ENCODE data around the gene SMIM5.
"Not testable (repeated sequence)": the region's sequence is repeated elsewhere in the genome, so short reads cannot be mapped to it uniquely, and the experiment has no call there.

SMIM5 gene, protein sequence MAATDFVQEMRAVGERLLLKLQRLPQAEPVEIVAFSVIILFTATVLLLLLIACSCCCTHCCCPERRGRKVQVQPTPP

GRCh38 chr17:75632863-75633485, at the start of gene SMIM5:
SMIM5 (plus strand) TSS chr17:75633434; CDS start chr17:75640202, 6,768 bp downstream.
- peak; percentile 63 to 65 for DNase-seq (ENCODE audit: low read depth in 2 of 2)

GRCh38 chr17:75584849-75585175, 48.4 kb upstream of the SMIM5 start:
- DNase-seq (ENCODE audit: low read depth in 2 of 2) = no peak

DNA sequence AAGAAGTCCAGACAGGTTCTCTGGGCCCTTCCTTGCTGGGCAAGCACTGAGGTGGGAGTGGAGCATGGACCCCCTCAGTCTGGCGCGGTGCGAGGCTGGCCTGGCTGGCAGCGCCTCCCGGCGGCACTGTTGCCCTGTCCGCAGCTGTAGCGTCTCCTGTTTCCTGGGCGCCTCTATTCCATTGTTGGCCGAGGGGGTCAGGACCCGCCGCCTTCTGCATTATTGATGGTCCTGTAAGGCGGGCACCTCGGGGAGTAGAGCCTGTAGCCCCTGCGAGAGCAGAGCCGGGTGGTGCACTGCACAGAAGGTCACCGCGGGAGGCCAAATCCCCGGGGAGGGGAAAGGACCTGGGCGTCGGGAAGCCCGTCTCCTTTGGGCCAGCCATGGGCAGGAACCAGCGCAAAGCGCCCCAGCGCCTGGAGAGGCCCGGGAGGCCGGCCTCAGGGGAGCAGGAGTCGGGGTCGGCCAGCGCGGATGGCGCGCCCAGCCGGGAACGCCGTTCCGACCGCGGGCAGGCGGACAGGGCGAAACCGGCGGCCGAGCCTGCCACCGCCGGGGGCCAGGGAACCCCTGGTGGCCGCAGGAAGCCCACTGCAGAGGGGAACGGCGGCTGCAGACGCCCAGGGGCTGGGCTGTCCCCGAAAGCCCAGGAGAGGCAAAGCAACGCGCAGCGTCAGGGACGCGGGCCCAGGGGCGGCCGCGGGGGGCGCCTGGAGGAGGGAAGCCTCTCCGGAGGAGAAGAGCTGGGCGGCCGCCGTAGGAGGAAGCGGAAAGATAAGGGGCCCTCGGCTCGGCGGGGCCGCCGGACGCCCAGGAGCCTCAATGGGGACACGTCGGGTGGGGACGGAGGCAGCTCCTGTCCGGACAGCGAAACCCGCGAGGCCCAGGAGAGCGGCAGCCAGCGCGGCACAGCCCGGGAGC, 45.3 kb upstream of the SMIM5 start, which contains the start of gene MYO15B:
Gene MYO15B (plus strand): TSS at position 126 of the 921 bp plus-strand sequence. CDS start 258 bp downstream, at position 384.
- peak; percentile 40 to 44 for DNase-seq (ENCODE audit: low read depth in 2 of 2)

- DNase-seq (ENCODE audit: low read depth in 2 of 2) = no peak
Measured at GRCh38 chr17:75588596-75589011, 44.6 kb upstream of the SMIM5 start.

GRCh38 chr17:75589012-75589918, 44.0 kb upstream of the SMIM5 start:
- peak; percentile 86 to 90 for DNase-seq (ENCODE audit: low read depth in 2 of 2)

DNA sequence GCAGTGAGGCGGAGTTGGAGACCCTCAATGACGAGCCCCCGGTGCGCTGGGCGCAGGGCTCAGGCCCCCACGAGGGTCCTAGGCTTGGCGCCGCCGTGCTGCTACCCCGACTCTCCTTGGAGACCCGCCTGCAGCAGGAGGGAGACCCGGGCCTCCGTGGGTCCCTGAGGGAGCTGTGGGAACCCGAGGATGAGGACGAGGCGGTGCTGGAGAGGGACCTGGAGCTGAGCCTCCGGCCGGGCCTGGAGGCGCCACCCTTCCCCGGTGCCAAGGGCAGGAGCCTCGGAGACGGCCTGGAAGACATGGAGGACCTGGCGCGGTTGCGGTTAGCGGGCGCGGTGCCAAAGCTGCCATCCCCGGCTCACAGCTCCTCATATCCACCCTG, 43.3 kb upstream of the SMIM5 start:
- DNase-seq (ENCODE audit: low read depth in 2 of 2) = no peak

GRCh38 chr17:75590314-75590761, 42.9 kb upstream of the SMIM5 start:
- DNase-seq (ENCODE audit: low read depth in 2 of 2) = no peak

GRCh38 chr17:75590849-75591721, 42.1 kb upstream of the SMIM5 start:
- DNase-seq (ENCODE audit: low read depth in 2 of 2) = no peak

DNA sequence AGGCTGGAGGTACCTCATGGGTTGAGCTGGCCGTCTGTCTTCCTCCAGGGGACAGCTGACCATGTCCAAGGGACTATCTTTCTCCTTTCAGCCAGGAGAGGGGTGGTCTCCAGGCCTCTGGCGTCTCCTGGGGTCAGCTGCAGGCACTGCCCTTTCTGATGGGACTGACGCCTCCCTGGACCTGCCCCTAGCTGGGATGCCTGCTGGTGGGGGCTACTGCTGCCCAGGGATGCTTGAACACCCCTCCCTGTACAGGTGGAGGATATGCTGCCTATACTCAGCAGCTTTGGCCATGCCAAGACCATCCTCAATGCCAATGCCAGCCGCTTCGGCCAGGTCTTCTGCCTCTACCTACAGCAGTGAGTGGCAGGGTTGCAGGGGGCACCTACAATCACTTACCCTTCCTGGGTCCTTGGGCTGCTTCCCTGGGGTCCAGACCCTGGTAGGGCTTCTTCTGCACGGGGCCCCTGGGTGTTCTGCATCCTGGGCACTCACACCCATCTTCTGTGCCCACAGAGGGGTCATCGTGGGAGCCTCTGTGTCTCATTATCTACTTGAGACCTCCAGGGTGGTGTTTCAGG, 41.4 kb upstream of the SMIM5 start:
- DNase-seq (ENCODE audit: low read depth in 2 of 2) = no peak

- DNase-seq (ENCODE audit: low read depth in 2 of 2) = no peak
Measured at GRCh38 chr17:75592348-75593020, 40.8 kb upstream of the SMIM5 start.

DNA sequence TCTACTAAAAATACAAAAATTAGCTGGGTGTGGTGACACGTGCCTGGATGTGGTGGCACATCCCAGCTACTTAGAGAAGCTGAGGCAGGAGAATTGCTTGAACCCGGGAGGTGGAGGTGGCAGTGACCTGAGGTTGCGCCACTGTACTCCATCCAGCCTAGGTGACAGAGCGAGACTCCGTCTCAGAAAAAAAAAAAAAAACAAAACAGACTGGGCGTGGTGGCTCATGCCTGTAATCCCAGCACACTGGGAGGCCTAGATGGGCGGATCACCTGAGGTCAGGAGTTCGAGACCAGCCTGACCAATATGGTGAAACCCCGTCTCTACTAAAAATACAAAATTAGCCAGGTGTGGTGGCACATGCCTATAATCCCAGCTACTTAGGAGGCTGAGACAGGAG, 39.8 kb upstream of the SMIM5 start:
- DNase-seq (ENCODE audit: low read depth in 2 of 2) = not testable (repeated sequence)

GRCh38 chr17:75594499-75595283, 38.5 kb upstream of the SMIM5 start:
- DNase-seq (ENCODE audit: low read depth in 2 of 2) = no peak

- no peak for DNase-seq (ENCODE audit: low read depth in 2 of 2)
Measured at GRCh38 chr17:75595284-75595919, 37.8 kb upstream of the SMIM5 start.

GRCh38 chr17:75595920-75596313, 37.3 kb upstream of the SMIM5 start:
- DNase-seq (ENCODE audit: low read depth in 2 of 2) = no peak

- no peak for DNase-seq (ENCODE audit: low read depth in 2 of 2)
Measured at GRCh38 chr17:75596320-75597087, 36.7 kb upstream of the SMIM5 start.

- no peak for DNase-seq (ENCODE audit: low read depth in 2 of 2)
Measured at GRCh38 chr17:75601057-75601987, 31.9 kb upstream of the SMIM5 start.

- no peak for DNase-seq (ENCODE audit: low read depth in 2 of 2)
Measured at GRCh38 chr17:75602644-75603043, 30.6 kb upstream of the SMIM5 start.

Data from activated CD8-positive, alpha-beta memory T cell treated with anti-CD3 and anti-CD28 coated beads for 4 hours (primary cell).